CD4-positive, alpha-beta memory T cell (primary cell): ENCODE data around the gene GRIP1. TPM values are rescaled to one million over a fixed set of nuclear protein-coding genes. Genes with fewer than 3 reads are reported as not detected.

Experiments used
- CTCF ChIA-PET: fragments of 350-600 bp; sonication (Branson Sonifier 250); formaldehyde crosslinking; loops from one replicate; lab custom pipeline; 2021; ENCODE audit warnings: inconsistent platforms; ENCODE audit not compliant: partially characterized antibody; lab: Charles Lee
- POLR2A ChIA-PET: fragments of 350-600 bp; sonication (Branson Sonifier 250); formaldehyde crosslinking; loops from one replicate; lab custom pipeline; 2021; ENCODE audit not compliant: partially characterized antibody; lab: Charles Lee
- DNase-seq, 5 donors: peaks; one replicate each; pipeline versions ENCODE4 v3.0.0 to v3.0.0-alpha.2; 2020 to 2022; ENCODE audit warnings: mixed read lengths in 1 of 5
- H3K27ac ChIP-seq: one replicate; pipeline ENCODE4 v1.7.0; 2013; ENCODE audit warnings: low read depth, low read length
- H3K27me3 ChIP-seq: 2 replicates; pipeline ENCODE4 v1.7.0; 2013; ENCODE audit warnings: mild to moderate bottlenecking, low read length, moderate library complexity; ENCODE audit not compliant: insufficient read depth
- H3K36me3 ChIP-seq: 2 replicates; pipeline ENCODE4 v1.7.0; 2013; ENCODE audit warnings: mild to moderate bottlenecking, low read length, moderate library complexity; ENCODE audit not compliant: insufficient read depth
- H3K4me1 ChIP-seq: 2 replicates; pipeline ENCODE4 v1.7.0; 2013; ENCODE audit warnings: mild to moderate bottlenecking, low read length, moderate library complexity; ENCODE audit not compliant: insufficient read depth
- H3K4me3 ChIP-seq, 2 donors: one replicate each; pipeline ENCODE4 v1.7.0; 2013; ENCODE audit warnings: low read length in 2 of 2, mild to moderate bottlenecking in 1 of 2
- H3K9me3 ChIP-seq, 2 donors: one replicate each; pipeline ENCODE4 v1.7.0; 2013; ENCODE audit warnings: low read length in 2 of 2, control low read depth in 1 of 2; ENCODE audit not compliant: control insufficient read depth in 1 of 2
- H3K27ac Mint-ChIP-seq, 7 donors: one replicate each; pipeline ENCODE4 v1.8.0; 2020 to 2021; ENCODE audit warnings: mixed read lengths in 7 of 7, mild to moderate bottlenecking in 6 of 7, inconsistent platforms in 3 of 7, moderate library complexity in 3 of 7
- H3K27me3 Mint-ChIP-seq, 2 donors: one replicate each; pipeline ENCODE4 v1.8.0; 2020 to 2021; ENCODE audit warnings: mixed read lengths in 2 of 2
- H3K36me3 Mint-ChIP-seq, 2 donors: one replicate each; pipeline ENCODE4 v1.8.0; 2020 to 2021; ENCODE audit warnings: mixed read lengths in 2 of 2, inconsistent platforms in 1 of 2, mild to moderate bottlenecking in 1 of 2
- H3K4me1 Mint-ChIP-seq, 4 donors: one replicate each; pipeline ENCODE4 v1.8.0; 2020 to 2021; ENCODE audit warnings: mixed read lengths in 4 of 4, mild to moderate bottlenecking in 1 of 4
- H3K4me3 Mint-ChIP-seq, 8 donors: one replicate each; pipeline ENCODE4 v1.8.0; 2020 to 2021; ENCODE audit warnings: mixed read lengths in 8 of 8, mild to moderate bottlenecking in 7 of 8, moderate library complexity in 6 of 8, inconsistent platforms in 3 of 8
- H3K9me3 Mint-ChIP-seq, 8 donors: one replicate each; pipeline ENCODE4 v1.8.0; 2020 to 2021; ENCODE audit warnings: mixed read lengths in 8 of 8, mild to moderate bottlenecking in 5 of 8, inconsistent platforms in 3 of 8, moderate library complexity in 1 of 8
- intact Hi-C: fragments of 100-400 bp; cut with micrococcal nuclease; formaldehyde crosslinking; loops from one replicate; pipeline ENCODE4 v1.15.1; 2023
- polyA plus RNA-seq, 2 donors: library from polyadenylated mRNA; unstranded; fragments of 300-500 nt; fragmentation: Illumina TruSeq; gene quantifications; one replicate each; pipeline ENCODE4 v1.2.3, GENCODE V29; 2021
- total RNA-seq, 2 experiments: library from RNA; stranded (reverse); gene quantifications; one replicate each; pipeline ENCODE4 v1.2.3, GENCODE V29; 2021

Gene GRIP1
- total and polyA plus RNA-seq, 4 experiments from 2014 or later, result 0.52 to 3.3 (median 1.5) TPM

- H3K9me3 Mint-ChIP-seq, result no peaks in the 10 kb centered on the region
- H3K27ac Mint-ChIP-seq, result no peak overlapping the region
- no peak overlapping the region for H3K4me3 Mint-ChIP-seq
- no peaks in the 10 kb centered on the region for H3K36me3 Mint-ChIP-seq
- no peaks in the 10 kb centered on the region for H3K4me1 Mint-ChIP-seq
- no peak overlapping the region for H3K4me3 ChIP-seq
- ChIA-PET POLR2A (no interaction called here), CTCF (no interaction called here)
- H3K4me1 ChIP-seq, result no peaks in the 10 kb centered on the region
- no peaks in the 10 kb centered on the region for H3K9me3 ChIP-seq
- no peak for DNase-seq
- intact Hi-C loops, result no loop called here
- no peak overlapping the region for H3K27ac ChIP-seq
- H3K36me3 ChIP-seq, result no peaks in the 10 kb centered on the region
- H3K27me3 ChIP-seq, result no peaks in the 10 kb centered on the region
- H3K27me3 Mint-ChIP-seq, result no peaks in the 10 kb centered on the region
These were observed 58.9 kb downstream of the GRIP1 start for GRCh38 chr12:66620026-66620425.

- H3K4me3 ChIP-seq, result no peak overlapping the region
- H3K27me3 Mint-ChIP-seq, result peaks cover 0 to 7% of the 10 kb centered on the region in 2 donors
- no peak overlapping the region for H3K27ac Mint-ChIP-seq
- no peaks in the 10 kb centered on the region for H3K36me3 ChIP-seq
- H3K4me1 Mint-ChIP-seq, result no peaks in the 10 kb centered on the region
- H3K4me1 ChIP-seq, result no peaks in the 10 kb centered on the region
- no peak for DNase-seq
- no peaks in the 10 kb centered on the region for H3K27me3 ChIP-seq
- intact Hi-C loops, result no loop called here
- no peaks in the 10 kb centered on the region for H3K36me3 Mint-ChIP-seq
- ChIA-PET POLR2A (no interaction called here), CTCF (no interaction called here)
- no peaks in the 10 kb centered on the region for H3K9me3 Mint-ChIP-seq
- no peak overlapping the region for H3K4me3 Mint-ChIP-seq
- no peaks in the 10 kb centered on the region for H3K9me3 ChIP-seq
- H3K27ac ChIP-seq, result no peak overlapping the region
These were observed 60.9 kb downstream of the GRIP1 start for GRCh38 chr12:66617991-66618390.

- Histone ChIP-seq H3K36me3 (no peaks in the 10 kb centered on the region), H3K27me3 (no peaks in the 10 kb centered on the region), H3K9me3 (no peaks in the 10 kb centered on the region), H3K4me3 (no peak overlapping the region), H3K4me1 (no peaks in the 10 kb centered on the region), H3K27ac (no peak overlapping the region)
- Mint-ChIP-seq H3K36me3 (no peaks in the 10 kb centered on the region), H3K4me1 (no peaks in the 10 kb centered on the region), H3K27me3 (peaks cover 0 to 7% of the 10 kb centered on the region in 2 donors), H3K9me3 (no peaks in the 10 kb centered on the region), H3K27ac (no peak overlapping the region), H3K4me3 (no peak overlapping the region)
- POLR2A ChIA-PET, result no interaction called here
- intact Hi-C loops, result no loop called here
- CTCF ChIA-PET, result no interaction called here
- DNase-seq, result no peak
These were observed 66.6 kb downstream of the GRIP1 start for GRCh38 chr12:66612090-66612775.

- Mint-ChIP-seq H3K4me3 (no peak overlapping the region), H3K4me1 (no peaks in the 10 kb centered on the region), H3K27ac (no peak overlapping the region), H3K27me3 (peaks cover 0 to 1% of the 10 kb centered on the region in 2 donors), H3K36me3 (no peaks in the 10 kb centered on the region), H3K9me3 (no peaks in the 10 kb centered on the region)
- Histone ChIP-seq H3K36me3 (no peaks in the 10 kb centered on the region), H3K4me1 (no peaks in the 10 kb centered on the region), H3K27me3 (no peaks in the 10 kb centered on the region), H3K9me3 (no peaks in the 10 kb centered on the region), H3K4me3 (no peak overlapping the region), H3K27ac (no peak overlapping the region)
- ChIA-PET POLR2A (no interaction called here), CTCF (interaction anchor here (0.7 kb wide), 1 partner anchor 17 kb away, joined by 3 read pairs; no protein-coding TSS in a partner anchor)
- DNase-seq, result no peak
- intact Hi-C loops, result no loop called here
These were observed 71.7 kb downstream of the GRIP1 start for GRCh38 chr12:66607147-66607546.

GRCh38 chr12:66605293-66605692 lies 73.6 kb downstream of the GRIP1 start:
- no peaks in the 10 kb centered on the region for H3K36me3 Mint-ChIP-seq
- Histone ChIP-seq H3K4me1 (no peaks in the 10 kb centered on the region), H3K4me3 (no peak overlapping the region), H3K36me3 (no peaks in the 10 kb centered on the region), H3K27ac (no peak overlapping the region), H3K27me3 (no peaks in the 10 kb centered on the region), H3K9me3 (no peaks in the 10 kb centered on the region)
- POLR2A ChIA-PET, result no interaction called here
- CTCF ChIA-PET, result no interaction called here
- no peak overlapping the region for H3K27ac Mint-ChIP-seq
- H3K4me3 Mint-ChIP-seq, result no peak overlapping the region
- DNase-seq, result no peak
- intact Hi-C loops, result no loop called here
- H3K4me1 Mint-ChIP-seq, result no peaks in the 10 kb centered on the region
- peaks cover 0 to 2% (median 0%) of the 10 kb centered on the region in 8 donors for H3K9me3 Mint-ChIP-seq
- peaks cover 0 to 3% of the 10 kb centered on the region in 2 donors for H3K27me3 Mint-ChIP-seq

GRCh38 chr12:66603981-66604479 lies 74.8 kb downstream of the GRIP1 start:
- no peak for DNase-seq
- Histone ChIP-seq H3K27ac (no peak overlapping the region), H3K4me1 (no peaks in the 10 kb centered on the region), H3K9me3 (no peaks in the 10 kb centered on the region), H3K36me3 (no peaks in the 10 kb centered on the region), H3K27me3 (no peaks in the 10 kb centered on the region), H3K4me3 (no peak overlapping the region)
- peaks cover 0 to 2% (median 0%) of the 10 kb centered on the region in 8 donors for H3K9me3 Mint-ChIP-seq
- H3K27me3 Mint-ChIP-seq, result peaks cover 3% of the 10 kb centered on the region in 2 donors
- intact Hi-C loops, result no loop called here
- no peaks in the 10 kb centered on the region for H3K4me1 Mint-ChIP-seq
- no peaks in the 10 kb centered on the region for H3K36me3 Mint-ChIP-seq
- H3K27ac Mint-ChIP-seq, result no peak overlapping the region
- POLR2A ChIA-PET, result no interaction called here
- CTCF ChIA-PET, result no interaction called here
- no peak overlapping the region for H3K4me3 Mint-ChIP-seq

GRCh38 chr12:66603461-66603860 lies 75.4 kb downstream of the GRIP1 start:
- H3K4me3 Mint-ChIP-seq, result no peak overlapping the region
- H3K9me3 ChIP-seq, result no peaks in the 10 kb centered on the region
- no peak overlapping the region for H3K27ac Mint-ChIP-seq
- H3K4me1 ChIP-seq, result no peaks in the 10 kb centered on the region
- H3K27ac ChIP-seq, result no peak overlapping the region
- peaks cover 0 to 2% (median 0%) of the 10 kb centered on the region in 8 donors for H3K9me3 Mint-ChIP-seq
- no peaks in the 10 kb centered on the region for H3K36me3 Mint-ChIP-seq
- H3K36me3 ChIP-seq, result no peaks in the 10 kb centered on the region
- intact Hi-C loops, result no loop called here
- H3K27me3 ChIP-seq, result no peaks in the 10 kb centered on the region
- H3K27me3 Mint-ChIP-seq, result peaks cover 3% of the 10 kb centered on the region in 2 donors
- CTCF ChIA-PET, result no interaction called here
- no peaks in the 10 kb centered on the region for H3K4me1 Mint-ChIP-seq
- no peak overlapping the region for H3K4me3 ChIP-seq
- POLR2A ChIA-PET, result no interaction called here
- no peak for DNase-seq
